Endothelial cell of umbilical vein (primary cell): ENCODE data around the gene SLC4A1AP. TPM values are rescaled to one million over a fixed set of nuclear protein-coding genes. Genes with fewer than 3 reads are reported as not detected.
"Not testable (repeated sequence)": the region's sequence is repeated elsewhere in the genome, so short reads cannot be mapped to it uniquely, and the experiment has no call there.

ENCODE experiments used
- BruUV-seq: library from RNA; stranded (reverse); fragments of 400-500 nt; replicated peaks from 2 replicates; lab custom pipeline; 2021; lab: Mats Ljungman, UMichigan
- CTCF ChIA-PET: fragments of 300-600, 350-600 bp; sonication (Branson Sonifier 250); formaldehyde crosslinking; loops from one replicate; lab custom pipeline; 2021; ENCODE audit warnings: antibody characterized with exemption, inconsistent platforms; lab: Charles Lee
- POLR2A ChIA-PET: fragments of 300-600, 350-600 bp; sonication (Branson Sonifier 250); formaldehyde crosslinking; loops from one replicate; lab custom pipeline; 2021; ENCODE audit warnings: antibody characterized with exemption, inconsistent platforms; lab: Charles Lee
- DNase-seq: peaks from one replicate; pipeline ENCODE4 v3.0.0-alpha.2; 2011; ENCODE audit warnings: low read depth, low spot score
- FAIRE-seq: peaks from 2 replicates; lab custom pipeline; 2011; peaks lifted over from hg19 to GRCh38; lab: Jason Lieb, UNC
- H2AFZ ChIP-seq: 2 replicates; pipeline ENCODE4 v1.6.0; 2012; ENCODE audit warnings: low read depth, low read length, control low read depth, inconsistent platforms
- H3K27ac ChIP-seq: 2 replicates; pipeline ENCODE4 v1.5.1; 2011; ENCODE audit warnings: low read depth, mild to moderate bottlenecking, control low read depth, low read length, moderate library complexity; ENCODE audit not compliant: insufficient read depth
- H3K27me3 ChIP-seq, 2 experiments: 2 replicates each; pipeline versions ENCODE4 v1.6.0 to v1.6.1; 2011; ENCODE audit warnings: low read length in 2 of 2, mixed read lengths in 1 of 2; ENCODE audit not compliant: control insufficient read depth in 2 of 2, insufficient read depth in 2 of 2
- H3K36me3 ChIP-seq, 2 experiments: 2 replicates in 1 of 2; 3 replicates in 1 of 2; pipeline ENCODE4 v1.5.1; 2011; ENCODE audit warnings: low read length in 2 of 2, mild to moderate bottlenecking in 1 of 2, moderate library complexity in 1 of 2; ENCODE audit not compliant: control insufficient read depth in 2 of 2, insufficient read depth in 2 of 2; ENCODE audit errors: extremely low read depth in 1 of 2
- H3K4me1 ChIP-seq: 3 replicates; pipeline ENCODE4 v1.5.1; 2011; ENCODE audit warnings: mild to moderate bottlenecking, low read length; ENCODE audit not compliant: control insufficient read depth, insufficient read depth; ENCODE audit errors: extremely low read depth
- H3K4me2 ChIP-seq: 2 replicates; pipeline ENCODE4 v1.6.1; 2011; ENCODE audit warnings: low read length, control low read depth, mixed read lengths; ENCODE audit not compliant: insufficient read depth
- H3K4me3 ChIP-seq, 3 experiments: fragments of 200-600 bp in 1 of 3; sonication (generic), shearing (Covaris generic) in 1 of 3; replicated peaks in 1 of 3; 2 replicates each; pipeline ENCODE4 v1.5.1; 2011 to 2016; ENCODE audit warnings: control low read depth in 3 of 3, low read length in 3 of 3, mild to moderate bottlenecking in 2 of 3, inconsistent platforms in 1 of 3, low read depth in 1 of 3, moderate library complexity in 1 of 3; ENCODE audit not compliant: insufficient read depth in 1 of 3
- H3K79me2 ChIP-seq: 2 replicates; pipeline ENCODE4 v1.6.0; 2012; ENCODE audit warnings: low read length, inconsistent platforms; ENCODE audit not compliant: control insufficient read depth, insufficient read depth
- H3K9ac ChIP-seq: replicated peaks from 2 replicates; pipeline ENCODE3; 2011; ENCODE audit warnings: low read length, control low read depth; ENCODE audit not compliant: insufficient read depth; ENCODE audit errors: extremely low read depth
- H3K9me1 ChIP-seq: replicated peaks from 3 replicates; pipeline ENCODE4 v1.6.0; 2011; ENCODE audit warnings: mild to moderate bottlenecking, low read length; ENCODE audit not compliant: control insufficient read depth, insufficient read depth; ENCODE audit errors: extremely low read depth
- H3K9me3 ChIP-seq: replicated peaks from 2 replicates; pipeline ENCODE4 v1.5.1; 2012; ENCODE audit warnings: low read length, inconsistent platforms; ENCODE audit not compliant: control insufficient read depth, insufficient read depth
- H4K20me1 ChIP-seq: replicated peaks from 2 replicates; pipeline ENCODE3; 2011; ENCODE audit warnings: mild to moderate bottlenecking, low read length; ENCODE audit not compliant: control insufficient read depth, insufficient read depth; ENCODE audit errors: extremely low read depth
- FOS ChIP-seq: IDR thresholded peaks from 2 replicates; pipeline ENCODE4 v1.6.1; 2011; ENCODE audit warnings: mild to moderate bottlenecking, low read length, moderate library complexity, borderline replicate concordance; ENCODE audit not compliant: insufficient read depth
- GATA2 ChIP-seq: IDR thresholded peaks from 2 replicates; pipeline ENCODE4 v1.7.0; 2011; ENCODE audit warnings: low read depth, mild to moderate bottlenecking, moderate library complexity, mixed read lengths, low read length; ENCODE audit not compliant: insufficient read length, insufficient read depth
- JUN ChIP-seq: IDR thresholded peaks from 2 replicates; pipeline ENCODE4 v1.6.1; 2011; ENCODE audit warnings: borderline replicate concordance, low read depth; ENCODE audit not compliant: insufficient read length, insufficient read depth
- MYC ChIP-seq: IDR thresholded peaks from one replicate; pipeline ENCODE4 v1.6.1; 2011; ENCODE audit warnings: mild to moderate bottlenecking, low read depth, low read length
- POLR2A ChIP-seq: IDR thresholded peaks from 2 replicates; pipeline ENCODE4 v1.6.1; 2012; ENCODE audit warnings: low read depth, mild to moderate bottlenecking, control low read depth, low read length
- POLR2AphosphoS5 ChIP-seq: IDR thresholded peaks from 2 replicates; pipeline ENCODE4 v1.6.1; 2012; ENCODE audit warnings: low read depth, mild to moderate bottlenecking, control low read depth, low read length, moderate library complexity; ENCODE audit not compliant: insufficient read depth
- dilution Hi-C: fragments of 300-500 bp; cut with MboI; formaldehyde crosslinking; loops from one replicate; pipeline ENCODE4 v1.15.0; 2019; ENCODE audit warnings: low sequenced_read_pairs; ENCODE audit not compliant: extremely low pct_ligation_motif_present
- intact Hi-C: fragments of 100-400 bp; cut with micrococcal nuclease; formaldehyde crosslinking; loops from one replicate; pipeline ENCODE4 v1.10.0; 2022
- polyA plus RNA-seq, 4 experiments: library from polyadenylated mRNA; depleted of rRNA in 3 of 4; stranded (reverse) in 3 of 4; unstranded in 1 of 4; fragments of >200 nt; gene quantifications; 2 replicates each; pipeline versions ENCODE4 v1.2.1 to v1.2.3, GENCODE V29; 2011 to 2012; ENCODE audit warnings: missing spikeins in 1 of 4
- total RNA-seq: library from RNA; stranded (reverse); gene quantifications from 2 replicates; pipeline ENCODE4 v1.2.3, GENCODE V29; 2021
- TF ChIP-seq, protein P1 (sequence below): IDR thresholded peaks from 2 replicates; pipeline ENCODE4 v1.6.1; 2011; ENCODE audit not compliant: insufficient read depth, insufficient read length

SLC4A1AP gene
- total and polyA plus RNA-seq, 2 donors (not counting 3 experiments of a cell fraction or from before 2014, with no cell fraction given), result 9.5 to 28.4 TPM

DNA sequence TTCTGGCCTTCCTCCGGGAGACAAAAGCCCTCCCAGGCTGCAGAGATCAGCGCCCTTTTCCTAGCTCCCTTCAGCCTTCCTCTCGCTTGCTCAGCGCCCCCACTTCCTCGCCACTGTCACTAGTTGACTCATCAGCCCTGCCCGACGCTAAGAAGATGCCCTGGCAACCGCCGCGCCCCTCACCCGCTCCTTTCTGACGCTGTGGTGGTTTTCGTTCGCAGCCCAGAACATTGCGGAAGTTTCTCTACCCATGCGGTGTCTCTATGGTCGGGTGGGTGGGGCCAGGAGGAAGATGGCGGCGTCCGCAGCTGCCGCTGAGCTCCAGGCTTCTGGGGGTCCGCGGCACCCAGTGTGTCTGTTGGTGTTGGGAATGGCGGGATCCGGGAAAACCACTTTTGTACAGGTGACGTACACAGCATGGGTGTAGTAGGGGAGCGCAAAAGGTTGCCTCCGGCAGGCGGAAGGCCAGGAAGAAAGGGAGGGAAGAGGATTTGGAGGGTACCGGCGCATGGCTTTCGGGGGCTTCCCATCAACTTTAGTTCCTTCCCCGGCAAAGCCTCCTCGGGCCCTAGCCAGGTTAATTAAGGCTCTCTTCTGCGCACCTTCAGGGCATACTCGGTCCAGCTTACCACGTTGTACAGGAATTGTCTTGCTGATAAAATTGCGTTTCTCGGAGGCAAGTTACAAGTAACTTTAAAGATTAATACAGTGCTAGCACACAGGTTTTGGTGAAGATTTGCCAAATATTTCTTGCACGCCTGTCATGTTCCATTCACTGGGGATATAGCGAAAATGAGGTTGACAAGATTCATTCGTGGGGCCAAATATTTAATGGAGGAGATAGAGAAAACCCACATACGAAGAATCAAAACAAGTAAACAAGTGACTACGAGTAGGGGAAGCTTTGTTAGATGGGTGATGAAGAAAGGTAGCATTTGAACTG, 34.7 kb upstream of the SLC4A1AP start, which contains the start of the genes CCDC121 and GPN1:
CCDC121 (minus strand) TSS at position 246 of the 943 bp plus-strand sequence. CDS start 1,213 bp downstream, outside the sequence.
GPN1 (plus strand) TSS at position 284 of the 943 bp plus-strand sequence; CDS start at position 293, 9 bp downstream.
- H3K4me3 ChIP-seq, result peak within 1 kb of the TSS; percentile 98
- H3K79me2 ChIP-seq, result peaks cover 10% of the 10 kb centered on the region
- H3K9me1 ChIP-seq, result no peaks in the 10 kb centered on the region
- H3K4me1 ChIP-seq, result peaks cover 27% of the 10 kb centered on the region
- H3K4me2 ChIP-seq, result peak within 1 kb of the TSS; percentile 99
- intact Hi-C loops, result loop anchor here (1.0 to 2.0 kb wide), 6 partner anchors 34 to 220 kb away; partner anchors contain the start of genes IFT172, NRBP1, PPM1G and SLC4A1AP
- TF ChIP-seq JUN, result no peak
- peak; percentile 96 for TF ChIP-seq POLR2A
- TF ChIP-seq MYC, result peak; percentile 40
- TF ChIP-seq GATA2, result no peak
- TF ChIP-seq FOS, result peak; percentile 82
- TF ChIP-seq POLR2AphosphoS5, result peak; percentile 88
- TF ChIP-seq, protein P1, sequence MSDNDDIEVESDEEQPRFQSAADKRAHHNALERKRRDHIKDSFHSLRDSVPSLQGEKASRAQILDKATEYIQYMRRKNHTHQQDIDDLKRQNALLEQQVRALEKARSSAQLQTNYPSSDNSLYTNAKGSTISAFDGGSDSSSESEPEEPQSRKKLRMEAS, result peak; percentile 34
- CTCF ChIA-PET, result interaction anchor here (1.0 to 2.4 kb wide), 2 partner anchors 9 to 54 kb away, joined by 3 to 14 read pairs; no protein-coding TSS in a partner anchor
- peak within 1 kb of the TSS; percentile 69 for H3K27ac ChIP-seq
- no peaks in the 10 kb centered on the region for H3K9me3 ChIP-seq
- no peaks in the 10 kb centered on the region for H4K20me1 ChIP-seq
- peak; percentile 79 for FAIRE-seq
- BruUV-seq, result TSS peak; percentile 35
- dilution Hi-C loops, result no loop called here
- peaks cover 4 to 7% of the 10 kb centered on the region in 2 experiments for H3K36me3 ChIP-seq
- H2AFZ ChIP-seq, result peak within 1 kb of the TSS; percentile 95
- H3K9ac ChIP-seq, result peak within 1 kb of the TSS; percentile 95
- peak; percentile 93 for DNase-seq
- POLR2A ChIA-PET, result no interaction called here
- no peaks in the 10 kb centered on the region for H3K27me3 ChIP-seq

DNA sequence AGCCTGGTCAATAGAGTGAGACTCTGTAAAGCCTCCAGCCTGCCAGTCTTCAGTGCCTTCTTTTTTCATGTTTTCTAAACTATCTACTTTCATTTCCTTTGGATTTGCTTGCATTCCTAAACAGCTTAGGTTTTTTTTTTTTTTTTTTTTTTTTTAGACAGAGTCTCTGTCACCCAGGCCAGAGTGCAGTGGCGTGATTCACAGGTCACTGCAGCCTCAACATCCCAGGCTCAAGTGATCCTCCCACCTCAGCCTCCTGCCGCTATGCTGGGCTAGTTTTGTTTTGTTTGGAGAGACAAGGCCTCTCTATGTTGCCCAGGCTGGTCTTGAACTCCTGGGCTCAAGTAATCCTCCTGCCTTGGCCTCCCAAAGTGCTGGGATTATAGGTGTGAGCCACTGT, 33.4 kb upstream of the SLC4A1AP start:
- H3K9me1 ChIP-seq, H3K4me2 ChIP-seq, H4K20me1 ChIP-seq, H3K79me2 ChIP-seq, H3K4me3 ChIP-seq, H3K27ac ChIP-seq, H3K9me3 ChIP-seq, BruUV-seq, H3K27me3 ChIP-seq, H3K9ac ChIP-seq, dilution Hi-C loops, CTCF ChIA-PET, DNase-seq, FAIRE-seq, intact Hi-C loops, H2AFZ ChIP-seq: not testable (repeated sequence)
- Histone ChIP-seq H3K36me3 (peaks cover 10 to 11% of the 10 kb centered on the region in 2 experiments), H3K4me1 (peaks cover 27% of the 10 kb centered on the region)
- POLR2A ChIA-PET, result interaction anchor here (0.7 kb wide), 1 partner anchor 181 kb away, joined by 3 read pairs; no protein-coding TSS in a partner anchor
